DOHH2 (cell line): ENCODE measurements around the gene MMP24OS.

Experiments
- CTCF ChIP-seq: fragments of 200-600 bp; sonication (generic); IDR thresholded peaks from one replicate; pipeline ENCODE4 v1.5.1; 2014; ENCODE audit warnings: antibody characterized with exemption, mild to moderate bottlenecking, low read depth, low read length; ENCODE audit not compliant: poor library complexity, severe bottlenecking
- EZH2phosphoT487 ChIP-seq: fragments of 200-600 bp; sonication (generic); IDR thresholded peaks from 2 replicates; pipeline ENCODE4 v1.6.1; 2017; ENCODE audit warnings: borderline replicate concordance, mild to moderate bottlenecking, antibody characterized with exemption, low read length, moderate library complexity, mixed read lengths

- TF ChIP-seq CTCF (no peak), EZH2phosphoT487 (no peak)
These were observed 49.4 kb upstream of the MMP24OS start for GRCh38 chr20:35327074-35327976.
